AG08395 (cell line): ENCODE measurements around the gene ARFGAP2.

Experiments used
- DNase-seq: peaks from one replicate; pipeline ENCODE4 v3.0.0; 2012; ENCODE audit warnings: mixed read lengths, low spot score

Gene ARFGAP2

DNA sequence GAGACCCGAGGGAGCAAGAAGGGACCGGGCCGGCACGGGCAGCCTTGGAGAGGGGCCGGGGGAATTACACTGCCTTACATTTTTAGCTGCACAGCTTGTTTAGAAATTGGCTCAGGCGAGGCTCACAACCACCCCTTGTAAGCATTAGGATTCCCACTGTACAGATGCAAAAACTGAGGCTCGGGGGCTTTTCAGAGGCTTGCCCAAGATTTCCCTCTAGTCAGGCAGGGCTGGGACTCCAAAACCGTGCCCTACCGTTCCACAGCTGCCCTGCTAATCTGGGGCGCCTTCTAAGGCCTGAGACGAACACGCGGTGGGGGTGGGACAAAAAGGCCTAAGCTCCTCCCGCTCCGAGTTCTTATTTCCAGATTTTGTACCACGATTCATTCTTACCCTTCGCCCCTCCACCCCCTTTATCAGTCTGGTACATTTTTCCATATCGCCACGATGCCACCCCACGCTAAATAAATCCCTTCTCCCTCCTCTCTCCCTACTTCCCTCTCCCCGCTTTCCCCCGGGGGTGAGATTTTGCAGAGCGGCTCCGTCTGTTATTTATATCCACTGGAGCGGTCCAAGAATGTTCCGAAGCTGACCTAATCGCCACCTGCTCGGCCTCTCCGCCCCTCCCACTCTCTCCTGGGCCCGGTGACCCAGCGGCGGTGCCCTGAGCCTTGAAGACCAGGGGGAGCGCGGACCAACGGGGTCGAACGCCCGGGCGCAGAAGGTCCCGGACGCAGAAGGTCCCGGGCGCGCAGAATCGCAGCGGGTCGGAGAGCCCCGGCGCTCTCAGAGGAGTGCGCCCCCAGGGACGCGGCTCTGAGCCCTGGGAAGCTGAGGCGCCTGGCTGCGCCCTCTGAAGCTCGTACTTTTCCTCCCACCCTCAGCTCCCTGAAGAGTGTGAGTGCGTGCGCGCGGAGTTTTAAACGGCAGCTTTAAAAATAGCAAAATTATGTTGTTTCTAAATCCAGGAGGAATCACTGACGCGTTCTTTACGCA lies 10.3 kb upstream of the ARFGAP2 start:
- DNase-seq = no peak

- peak; percentile 65 for DNase-seq
Measured at GRCh38 chr11:47186076-47186699, 9.5 kb upstream of the ARFGAP2 start, which contains the start of gene PACSIN3. Gene PACSIN3, minus strand, starts transcription at chr11:47186434. Its CDS starts 3,707 bp downstream, at chr11:47182727.

DNA sequence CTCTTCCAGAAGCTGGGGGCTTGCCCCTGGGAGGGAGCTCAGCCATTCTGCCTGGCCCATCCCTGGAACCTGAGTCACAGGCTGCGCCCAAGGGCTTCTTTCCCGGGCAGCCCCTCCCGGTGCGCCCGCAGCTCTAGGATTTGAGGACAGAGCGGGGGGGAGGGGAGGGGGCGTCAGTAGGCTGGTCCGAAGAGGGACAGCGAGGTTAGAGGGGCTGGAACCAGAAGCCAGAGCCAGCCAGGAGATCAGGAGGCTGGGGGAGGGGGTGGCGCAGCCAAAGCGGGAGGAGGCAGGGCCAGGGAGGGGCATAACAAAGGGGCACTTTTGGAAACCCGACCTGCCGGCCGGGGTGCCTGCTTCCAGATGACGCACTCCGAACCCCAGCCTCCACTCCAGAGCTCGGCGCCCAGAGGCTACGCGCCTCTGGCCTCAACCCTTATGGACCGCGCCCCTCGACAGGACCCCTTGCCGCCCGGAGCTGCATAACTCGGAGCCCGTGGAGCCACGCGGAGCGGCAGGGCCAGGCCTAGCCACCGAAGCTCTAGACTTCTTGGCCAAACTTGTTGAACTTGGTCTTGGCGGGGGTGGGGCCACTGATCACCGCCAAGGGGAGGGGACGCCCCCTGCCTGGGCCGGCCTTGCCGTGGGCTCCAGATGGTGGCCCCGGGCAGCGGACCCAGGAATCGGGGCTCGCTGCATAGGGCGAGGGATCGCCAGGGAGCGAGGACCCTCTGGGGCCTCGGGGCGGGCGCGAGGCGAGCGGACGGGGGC lies 8.8 kb upstream of the ARFGAP2 start:
- peak; percentile 36 for DNase-seq

- DNase-seq = no peak
Measured at GRCh38 chr11:47184711-47185304, 8.1 kb upstream of the ARFGAP2 start.

DNA sequence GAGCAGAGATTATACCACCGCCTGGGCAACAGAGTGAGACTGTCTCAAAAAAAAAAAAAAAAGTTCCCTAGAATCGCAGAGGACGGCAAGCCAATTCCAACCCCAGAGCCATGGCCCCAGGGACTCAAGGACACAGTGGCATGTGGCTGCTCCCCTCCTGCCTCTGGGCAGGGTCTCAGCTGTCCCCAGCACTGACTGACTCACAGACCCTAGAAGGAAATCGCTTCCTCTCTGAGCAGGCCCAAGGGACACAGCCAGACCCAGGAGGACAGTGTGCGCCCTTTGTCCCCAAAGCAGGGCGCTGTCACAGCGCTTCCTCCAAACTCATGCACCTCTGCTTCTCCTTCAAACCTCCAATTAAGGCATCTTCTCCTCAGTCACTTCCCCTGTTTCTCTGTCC lies 7.3 kb upstream of the ARFGAP2 start:
- no peak for DNase-seq

DNA sequence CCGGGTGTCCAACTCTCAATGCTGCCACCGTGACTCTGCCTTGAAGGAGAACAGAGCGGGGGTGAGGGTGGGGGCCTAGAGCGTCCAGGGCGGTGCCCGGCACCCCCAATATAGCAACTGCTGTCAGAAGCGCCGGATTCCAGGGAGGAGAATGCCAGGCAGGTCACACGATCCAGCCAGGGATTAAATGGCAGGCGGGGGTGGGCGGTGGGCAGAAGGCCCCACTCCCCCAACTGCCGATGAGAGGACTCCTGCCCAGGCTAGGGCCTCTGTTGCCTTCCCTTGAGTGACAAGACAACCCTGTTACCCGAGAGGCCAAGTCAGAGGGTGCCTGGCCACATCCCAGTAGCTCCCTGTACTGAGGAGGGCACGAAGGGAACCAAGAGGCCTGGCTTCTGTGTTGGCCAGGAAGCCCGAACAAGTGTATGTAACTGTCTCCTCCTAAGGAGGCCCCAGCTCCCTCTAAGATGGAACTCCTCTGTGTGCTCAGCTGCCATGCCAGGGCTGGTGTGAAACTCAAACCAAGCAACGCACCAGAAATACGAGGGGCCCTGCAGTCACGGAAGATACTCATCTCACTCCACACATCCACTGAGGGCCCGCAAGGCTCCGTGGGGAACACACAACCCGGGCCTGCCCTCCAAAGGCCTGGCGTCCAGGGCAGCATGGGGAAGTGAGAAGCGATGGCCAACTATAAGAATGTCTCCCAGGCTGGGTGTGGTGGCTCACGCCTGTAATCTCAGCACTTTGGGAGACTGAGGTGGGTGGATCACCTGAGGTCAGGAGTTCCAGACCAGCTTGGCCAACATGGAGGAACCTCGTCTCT lies 6.6 kb upstream of the ARFGAP2 start:
- DNase-seq = no peak

DNA sequence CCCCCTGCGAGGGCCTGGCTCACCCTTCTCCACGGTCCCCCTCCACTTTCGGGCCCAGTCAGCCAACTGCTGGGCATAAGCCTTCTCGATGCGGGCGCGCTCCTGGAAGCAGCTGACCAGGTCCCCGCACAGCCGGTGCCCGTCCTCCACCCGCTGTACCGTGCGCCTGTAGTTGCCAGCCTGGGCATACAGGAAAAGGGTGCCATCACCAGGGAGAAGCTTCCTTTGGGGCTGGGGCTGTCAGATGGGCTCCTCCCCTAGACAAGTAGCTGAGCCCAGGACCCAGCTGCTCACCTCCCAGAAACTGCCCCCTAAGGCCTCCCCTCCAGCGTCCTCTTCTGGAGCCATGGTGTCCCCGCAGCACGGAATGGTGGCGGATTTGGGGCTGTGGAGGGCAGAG lies 5.7 kb upstream of the ARFGAP2 start:
- DNase-seq = no peak

- no peak for DNase-seq
Measured at GRCh38 chr11:47181271-47181670, 4.6 kb upstream of the ARFGAP2 start.

DNA sequence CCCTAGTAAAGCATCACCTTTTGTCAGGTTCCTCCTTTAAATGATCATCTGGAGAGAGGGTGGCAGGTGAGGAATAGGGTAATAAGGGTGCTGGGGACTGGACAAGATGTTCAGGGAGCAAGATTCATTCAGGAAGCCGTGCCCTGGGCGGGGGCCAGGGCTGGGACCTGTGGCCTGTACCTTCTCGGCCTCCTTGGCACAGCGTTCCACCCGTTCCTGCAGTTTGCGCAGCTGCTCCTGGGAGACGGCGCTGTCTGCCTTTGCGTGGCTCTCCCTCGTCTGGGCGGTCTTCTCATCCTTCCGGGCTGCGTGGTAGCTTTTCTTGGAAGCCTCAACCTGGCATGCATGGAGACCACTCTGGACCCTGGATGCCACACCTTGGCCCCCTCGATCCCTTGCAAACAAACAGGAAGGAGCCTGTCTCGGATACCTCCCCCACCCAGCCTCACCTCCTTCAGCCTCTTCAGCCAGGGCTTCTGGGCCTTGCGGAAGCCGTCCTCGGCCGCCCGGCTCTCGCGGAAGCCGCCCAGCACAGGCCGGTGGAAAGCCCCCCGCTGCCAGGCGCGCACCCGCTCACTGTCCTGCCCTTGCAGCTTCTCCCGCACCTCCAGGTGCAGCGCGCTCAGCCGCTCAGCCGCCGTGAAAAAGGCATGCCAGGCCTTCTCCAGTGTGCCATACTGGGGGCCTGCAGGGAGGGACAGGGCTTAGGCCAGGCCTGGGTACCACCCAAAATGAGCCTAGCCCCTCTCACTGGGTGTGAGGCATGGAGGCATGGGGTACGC lies 3.5 kb upstream of the ARFGAP2 start:
- DNase-seq = no peak

DNA sequence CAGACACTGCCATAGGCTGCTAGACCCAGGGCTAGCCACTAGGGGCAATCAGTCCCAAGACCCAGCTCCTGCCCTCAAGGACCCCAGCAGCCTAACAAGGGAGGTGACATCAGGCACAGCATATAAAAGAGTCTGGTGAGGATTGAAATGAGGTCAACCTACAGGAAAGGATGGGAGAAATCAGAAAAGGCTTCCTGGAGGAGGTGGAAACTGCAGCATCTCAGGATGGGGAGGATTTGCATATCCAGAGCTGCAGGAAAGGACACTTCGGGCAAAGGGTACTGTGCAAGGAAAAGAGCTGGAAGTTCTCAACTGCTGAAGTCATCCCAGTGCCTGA lies 2.9 kb upstream of the ARFGAP2 start:
- peak; percentile 49 for DNase-seq

- no peak for DNase-seq
Measured at GRCh38 chr11:47178737-47179654, 2.3 kb upstream of the ARFGAP2 start.

DNA sequence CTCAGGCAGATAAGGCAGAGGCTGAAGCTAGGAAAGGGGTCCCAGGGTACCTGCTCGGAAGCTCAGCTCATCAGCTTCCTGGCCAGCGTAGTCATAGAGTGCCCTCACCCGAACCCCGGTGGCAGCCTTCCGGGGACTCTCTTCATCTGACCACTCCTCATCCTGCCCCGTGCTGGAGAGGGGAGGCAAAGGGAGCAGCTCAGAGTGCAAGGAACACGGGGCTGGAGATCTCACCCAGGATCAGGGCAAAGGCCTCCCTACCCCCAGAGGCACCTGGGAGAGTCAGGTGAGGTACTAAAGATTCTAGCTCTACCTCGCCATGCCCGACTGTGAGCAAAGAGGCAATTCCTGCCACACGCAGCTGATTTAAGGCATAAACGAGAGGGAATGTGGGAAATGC lies 1.6 kb upstream of the ARFGAP2 start:
- DNase-seq = no peak

GRCh38 chr11:47177846-47178245 lies 1.2 kb upstream of the ARFGAP2 start:
- DNase-seq = no peak

GRCh38 chr11:47177229-47177845 lies 658 bp upstream of the ARFGAP2 start:
- DNase-seq = peak; percentile 81

GRCh38 chr11:47175746-47176327 lies 842 bp downstream of the ARFGAP2 start:
- no peak for DNase-seq

- DNase-seq = no peak
Measured at GRCh38 chr11:47172740-47173336, 3.8 kb downstream of the ARFGAP2 start.

GRCh38 chr11:47171856-47172255 lies 4.8 kb downstream of the ARFGAP2 start:
- no peak for DNase-seq
